ENCODE results near the gene GPR17.

Gene GPR17

DNA sequence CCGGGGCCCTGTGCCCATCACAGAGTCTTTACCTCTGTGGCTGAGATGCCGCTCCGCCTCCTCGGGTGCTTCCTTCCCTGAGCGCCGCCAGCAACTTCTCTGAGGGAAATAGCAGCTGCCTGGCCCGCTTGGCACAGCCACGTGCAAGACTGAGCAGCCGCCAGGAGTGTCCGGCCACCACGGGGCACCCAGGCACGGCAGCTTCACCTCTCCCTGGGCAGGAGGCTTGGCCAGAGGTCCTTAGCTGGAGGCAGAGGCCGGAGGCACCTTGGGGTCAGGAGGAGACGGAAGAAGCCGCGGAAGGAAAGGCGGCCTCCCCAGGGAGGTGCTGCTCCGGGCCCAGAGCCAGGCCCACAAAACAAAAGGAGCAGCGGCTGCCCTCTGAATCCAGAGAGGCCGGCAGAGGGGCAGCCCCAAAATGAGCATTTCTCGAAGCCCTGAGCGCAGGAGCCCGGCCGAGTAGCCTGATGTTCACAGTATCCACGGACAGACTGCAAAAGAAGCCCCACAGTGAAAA, 35.4 kb downstream of the GPR17 start:
- FAIRE-seq = no peak
- no peak for TF ChIP-seq POLR2A (IDR thresholded peaks at IDR 0.05; ENCODE audit: low read depth, low read length)
- TF ChIP-seq POLR2AphosphoS5 (IDR thresholded peaks at IDR 0.05; ENCODE audit: low read depth, low read length) = no peak
- TF ChIP-seq TAF1 (IDR thresholded peaks at IDR 0.05; ENCODE audit: borderline replicate concordance, low read depth, low read length) = no peak

DNA sequence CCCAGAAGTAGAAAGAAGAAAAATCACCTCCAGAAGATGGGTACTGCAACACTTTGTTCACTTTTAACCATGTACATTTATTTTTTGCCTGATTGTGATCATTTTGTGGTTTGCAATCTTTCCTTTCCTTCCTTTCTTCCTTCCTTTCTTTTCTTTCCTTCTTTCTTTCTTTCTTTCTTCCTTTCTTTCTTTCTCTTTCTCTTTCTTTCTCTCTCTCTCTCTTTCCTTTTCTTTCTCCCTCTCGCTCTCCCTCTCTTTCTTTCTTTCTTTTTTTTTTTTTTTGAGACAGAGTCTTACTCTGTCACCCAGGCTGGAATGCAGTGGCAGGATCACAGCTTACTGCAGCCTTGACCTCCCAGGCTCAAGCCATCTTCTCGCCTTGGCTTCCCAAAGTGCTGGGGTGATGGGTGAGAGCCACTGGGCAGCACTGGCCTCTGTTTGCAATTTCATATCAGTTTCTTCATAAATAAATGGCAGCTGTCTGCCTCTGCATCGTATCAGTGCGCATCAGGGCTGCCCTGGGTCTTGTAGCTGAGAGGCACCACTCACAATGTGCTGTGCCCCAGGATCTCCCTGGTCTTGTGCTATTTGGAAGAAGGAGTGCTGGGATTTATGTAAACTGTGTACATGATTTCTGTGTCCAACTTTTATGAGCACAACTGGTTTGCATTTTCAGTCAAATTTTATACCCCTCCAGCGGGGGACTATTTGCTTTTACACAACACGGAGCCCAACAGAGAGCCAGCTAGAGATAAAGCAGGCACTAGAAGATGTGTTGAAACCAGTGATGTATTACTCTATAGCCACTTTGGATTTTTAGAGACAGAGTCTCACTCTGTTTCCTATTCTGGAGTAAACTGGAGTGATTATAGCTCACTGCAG, 36.3 kb downstream of the GPR17 start:
- FAIRE-seq (no peak), DNase-seq (ENCODE audit: insufficient read length) (no peak)
- TF ChIP-seq POLR2AphosphoS5 (IDR thresholded peaks at IDR 0.05; ENCODE audit: low read depth, low read length) (no peak), POLR2A (IDR thresholded peaks at IDR 0.05; ENCODE audit: low read depth, low read length) (no peak), TAF1 (IDR thresholded peaks at IDR 0.05; ENCODE audit: borderline replicate concordance, low read depth, low read length) (no peak)

More for the DNA sequence above, 35.4 kb downstream of the GPR17 start:
- DNase-seq (ENCODE audit: insufficient read length) = no peak

DNA sequence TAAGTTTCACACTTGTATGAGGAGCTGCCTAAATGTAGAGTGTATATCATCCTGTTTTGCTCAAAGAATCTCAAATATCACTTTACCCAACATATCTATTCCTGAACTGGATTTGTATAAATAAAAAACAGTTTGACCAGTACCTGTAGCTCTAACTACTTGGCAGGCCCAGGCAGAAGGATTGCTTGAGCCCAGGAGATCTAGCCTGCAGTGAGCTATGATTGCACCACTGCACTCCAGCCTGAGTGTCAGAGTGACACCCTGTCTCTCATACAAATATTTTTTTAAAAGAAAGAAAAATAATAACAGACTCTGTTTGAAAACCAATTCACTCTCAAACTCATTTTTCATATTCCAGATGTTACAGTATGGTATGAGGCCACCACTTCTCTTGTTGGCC, 37.1 kb downstream of the GPR17 start:
- TF ChIP-seq TAF1 (IDR thresholded peaks at IDR 0.05; ENCODE audit: borderline replicate concordance, low read depth, low read length) = no peak
- no peak for TF ChIP-seq POLR2AphosphoS5 (IDR thresholded peaks at IDR 0.05; ENCODE audit: low read depth, low read length)
- no peak for TF ChIP-seq POLR2A (IDR thresholded peaks at IDR 0.05; ENCODE audit: low read depth, low read length)

DNA sequence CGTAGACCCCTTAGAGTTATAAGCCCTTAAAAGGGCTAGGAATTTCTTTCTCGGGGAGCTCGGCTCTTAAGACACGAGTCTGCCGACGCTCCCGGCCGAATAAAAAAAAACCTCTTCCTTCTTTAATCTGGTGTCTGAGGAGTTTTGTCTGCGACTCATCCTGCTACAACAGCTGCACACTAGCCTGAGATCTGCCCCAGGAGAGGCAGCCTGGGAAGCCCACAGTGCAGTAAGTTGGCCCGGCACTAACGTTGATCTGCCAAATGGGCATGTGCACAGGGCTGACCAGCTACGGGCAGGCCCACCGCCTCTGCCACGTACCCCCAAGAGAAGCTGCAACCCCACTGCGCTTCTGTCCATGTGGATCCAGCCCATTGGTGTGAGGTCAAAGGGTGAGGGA, 37.8 kb downstream of the GPR17 start:
- no peak for TF ChIP-seq POLR2AphosphoS5 (IDR thresholded peaks at IDR 0.05; ENCODE audit: low read depth, low read length)
- no peak for FAIRE-seq
- DNase-seq (ENCODE audit: insufficient read length) = no peak

More for the DNA sequence above, 37.1 kb downstream of the GPR17 start:
- FAIRE-seq (no peak), DNase-seq (ENCODE audit: insufficient read length) (no peak)

DNA sequence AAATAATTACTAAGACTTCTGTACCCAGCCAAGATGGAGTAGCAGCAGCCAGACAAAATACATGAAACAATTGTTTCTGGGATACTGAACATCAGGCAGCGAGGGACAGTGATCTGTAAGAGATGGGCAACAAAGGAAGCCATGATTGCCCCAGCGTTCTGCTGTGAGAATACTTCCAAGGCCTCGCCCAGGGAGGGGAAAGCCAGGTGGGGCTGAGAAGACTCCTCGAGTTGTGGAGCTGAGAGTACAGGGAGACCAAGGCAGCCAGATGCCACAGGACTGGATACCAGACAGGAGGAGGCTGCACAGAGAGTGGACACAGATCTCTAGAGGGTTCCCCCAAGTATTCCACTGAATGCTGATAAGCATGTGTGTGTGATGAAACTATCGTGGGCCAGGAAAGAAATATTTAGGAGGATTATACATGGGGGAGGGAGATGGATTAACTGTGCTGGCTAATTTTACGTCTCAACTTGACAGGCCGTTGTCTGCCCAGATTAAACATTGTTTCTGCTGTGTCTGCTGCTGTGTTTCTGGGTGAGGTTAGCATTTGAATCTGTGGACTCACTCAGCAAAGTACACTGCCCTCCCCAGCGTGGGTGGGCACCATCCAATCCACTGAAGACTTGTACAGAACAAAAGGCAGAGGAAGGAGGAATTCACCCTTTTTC, 39.6 kb downstream of the GPR17 start:
- no peak for TF ChIP-seq TAF1 (IDR thresholded peaks at IDR 0.05; ENCODE audit: borderline replicate concordance, low read depth, low read length)
- DNase-seq (ENCODE audit: insufficient read length) (no peak), FAIRE-seq (no peak)

DNA sequence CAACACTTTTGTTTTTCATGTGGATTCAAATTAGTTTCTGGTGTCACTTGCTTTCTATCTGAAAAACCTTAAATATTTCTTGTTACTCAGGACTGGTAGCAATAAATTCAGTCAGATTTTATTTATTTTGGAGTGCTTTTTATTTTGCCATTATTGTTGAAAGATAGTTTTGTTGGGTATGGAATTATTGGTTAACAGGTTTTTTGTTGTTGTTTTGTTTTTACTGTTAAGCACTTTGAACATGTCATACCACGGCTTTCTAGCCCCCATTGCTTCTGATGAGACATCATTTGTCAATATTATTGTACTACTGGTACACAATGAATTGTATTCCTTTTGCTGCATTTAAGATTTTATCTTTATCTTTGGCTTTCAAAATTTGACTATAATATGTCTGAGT, 42.5 kb downstream of the GPR17 start:
- TF ChIP-seq TAF1 (IDR thresholded peaks at IDR 0.05; ENCODE audit: borderline replicate concordance, low read depth, low read length) (no peak), POLR2A (IDR thresholded peaks at IDR 0.05; ENCODE audit: low read depth, low read length) (no peak), POLR2AphosphoS5 (IDR thresholded peaks at IDR 0.05; ENCODE audit: low read depth, low read length) (no peak)
- no peak for FAIRE-seq
- no peak for DNase-seq (ENCODE audit: insufficient read length)

DNA sequence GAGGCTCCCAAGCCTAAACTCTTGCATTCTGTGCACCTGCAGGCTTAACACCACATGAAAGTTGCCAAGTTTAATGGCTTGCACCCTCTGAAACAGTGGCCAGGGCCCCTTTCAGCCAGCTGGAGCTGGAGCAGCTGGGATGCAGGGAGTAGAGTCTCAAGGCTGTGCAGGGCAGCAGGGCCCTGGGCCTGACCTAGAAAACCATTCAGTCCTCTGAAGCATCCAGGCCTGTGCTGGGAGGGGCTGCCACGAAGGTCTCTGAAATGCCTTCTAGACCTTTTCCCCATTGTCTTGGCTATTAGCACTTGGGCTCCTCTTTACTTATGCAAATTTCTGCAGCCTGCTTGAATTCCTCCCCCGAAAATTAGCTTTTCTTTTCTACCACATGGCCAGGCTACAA, 44.7 kb downstream of the GPR17 start:
- FAIRE-seq (no peak), DNase-seq (ENCODE audit: insufficient read length) (no peak)
- TF ChIP-seq POLR2A (IDR thresholded peaks at IDR 0.05; ENCODE audit: low read depth, low read length) = no peak
- TF ChIP-seq POLR2AphosphoS5 (IDR thresholded peaks at IDR 0.05; ENCODE audit: low read depth, low read length) = no peak
- no peak for TF ChIP-seq TAF1 (IDR thresholded peaks at IDR 0.05; ENCODE audit: borderline replicate concordance, low read depth, low read length)

DNA sequence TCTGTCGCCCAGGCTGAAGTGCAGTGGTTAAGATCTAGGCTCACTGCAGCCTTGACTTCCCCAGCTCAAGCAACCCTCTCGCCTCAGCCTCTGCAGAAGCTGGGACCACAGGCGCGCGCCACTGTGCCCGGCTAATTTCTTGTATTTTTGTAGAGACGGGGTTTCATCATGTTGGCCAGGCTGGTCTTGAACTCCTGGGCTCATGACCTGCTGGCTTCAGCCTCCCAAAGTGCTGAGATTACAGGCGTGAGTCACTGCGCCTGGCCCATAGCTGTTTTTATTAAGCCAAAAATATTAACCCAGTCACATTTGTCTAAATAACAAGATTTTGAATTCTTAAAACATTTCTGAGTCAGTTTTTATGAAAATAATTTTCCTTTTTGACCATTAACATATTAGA, 49.0 kb downstream of the GPR17 start:
- FAIRE-seq (no peak), DNase-seq (ENCODE audit: insufficient read length) (no peak)
- TF ChIP-seq POLR2AphosphoS5 (IDR thresholded peaks at IDR 0.05; ENCODE audit: low read depth, low read length) (no peak), TAF1 (IDR thresholded peaks at IDR 0.05; ENCODE audit: borderline replicate concordance, low read depth, low read length) (no peak), POLR2A (IDR thresholded peaks at IDR 0.05; ENCODE audit: low read depth, low read length) (no peak)

DNA sequence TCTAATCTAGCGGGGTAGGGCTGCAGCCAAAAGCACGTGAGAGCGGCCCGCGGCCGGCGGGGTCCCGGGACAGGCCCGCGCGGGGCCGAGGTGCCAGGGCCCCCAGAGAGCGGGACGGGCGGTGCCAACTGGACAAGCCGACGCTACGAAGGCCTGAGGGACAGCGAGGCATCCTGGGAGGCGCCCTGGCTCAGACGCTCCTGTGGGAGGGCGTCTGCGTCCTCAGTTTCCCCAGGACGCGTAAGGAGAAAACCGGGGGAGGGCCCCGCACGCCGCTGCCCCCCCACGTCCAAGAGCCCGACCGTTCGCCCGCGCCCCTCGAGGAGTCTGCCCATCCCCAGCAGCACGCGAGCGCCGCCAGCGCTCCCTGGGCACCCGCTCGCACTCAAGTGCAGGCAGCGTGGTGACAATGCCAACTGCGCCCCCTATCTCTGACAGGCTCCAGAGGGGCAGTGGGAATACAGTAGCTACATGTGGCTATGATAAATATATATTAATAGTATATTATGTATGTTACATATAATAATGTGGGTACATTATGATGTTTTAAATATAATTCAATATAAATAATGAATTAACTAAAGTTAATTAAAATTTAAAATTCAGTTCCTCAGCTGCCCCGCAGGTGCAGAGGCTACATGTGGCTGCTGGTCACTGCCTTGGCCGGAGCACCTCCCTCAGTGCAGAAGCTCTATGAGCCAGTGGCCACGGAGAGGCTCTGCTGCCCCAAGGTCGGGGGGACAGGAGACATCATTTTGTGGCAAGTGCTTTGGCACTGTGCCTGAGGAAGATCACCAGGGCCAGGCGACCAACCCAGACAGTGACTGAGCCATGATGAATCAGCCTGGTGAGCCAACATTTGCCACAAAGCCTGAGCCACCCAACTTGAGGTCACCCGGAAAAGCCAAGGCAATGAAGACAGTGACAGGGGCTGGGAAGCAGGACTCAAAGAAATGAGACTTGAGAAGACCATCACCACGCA, 49.8 kb downstream of the GPR17 start:
- TF ChIP-seq TAF1 (IDR thresholded peaks at IDR 0.05; ENCODE audit: borderline replicate concordance, low read depth, low read length) = no peak
- no peak for TF ChIP-seq POLR2A (IDR thresholded peaks at IDR 0.05; ENCODE audit: low read depth, low read length)
- no peak for TF ChIP-seq POLR2AphosphoS5 (IDR thresholded peaks at IDR 0.05; ENCODE audit: low read depth, low read length)
- DNase-seq (ENCODE audit: insufficient read length) (no peak), FAIRE-seq (no peak)

DNA sequence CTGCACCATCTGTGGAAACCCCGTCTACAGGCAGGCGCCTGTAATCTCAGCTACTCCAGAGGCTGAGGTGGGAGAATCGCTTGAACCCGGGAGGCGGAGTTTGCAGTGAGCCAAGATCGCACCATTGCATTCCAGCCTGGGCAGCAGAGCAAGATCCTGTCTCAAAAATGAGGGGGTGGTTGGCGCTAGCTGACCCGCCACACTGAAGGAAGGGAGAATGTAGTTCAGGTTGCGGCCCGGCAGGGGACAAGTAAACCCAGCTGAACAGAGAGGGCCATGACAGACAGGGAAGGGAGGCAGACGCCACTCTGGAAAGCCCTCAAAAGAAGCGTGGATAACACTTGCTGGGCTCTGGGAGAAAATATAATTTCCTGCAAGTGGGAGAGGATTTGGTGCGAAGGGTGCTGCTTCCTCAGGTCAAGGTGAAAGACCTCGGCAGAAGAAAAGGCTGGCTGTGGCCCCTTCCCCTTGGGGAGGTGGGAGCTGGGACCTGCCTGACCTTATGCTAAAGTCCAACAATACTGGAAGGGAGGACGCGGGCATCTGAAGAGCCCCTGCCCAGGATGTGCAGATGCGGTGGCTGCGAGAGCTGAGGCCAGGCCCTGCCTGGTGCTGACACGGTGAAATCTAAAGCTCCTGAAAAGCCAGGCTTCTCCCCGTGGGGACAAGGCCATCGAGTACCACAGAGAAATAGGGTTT, 51.7 kb downstream of the GPR17 start:
- no peak for FAIRE-seq
- no peak for TF ChIP-seq TAF1 (IDR thresholded peaks at IDR 0.05; ENCODE audit: borderline replicate concordance, low read depth, low read length)
- no peak for TF ChIP-seq POLR2AphosphoS5 (IDR thresholded peaks at IDR 0.05; ENCODE audit: low read depth, low read length)
- no peak for TF ChIP-seq POLR2A (IDR thresholded peaks at IDR 0.05; ENCODE audit: low read depth, low read length)
- DNase-seq (ENCODE audit: insufficient read length) = no peak
